H1 (cell line): ENCODE measurements around the gene FGGY. TPM values are rescaled to one million over a fixed set of nuclear protein-coding genes. Genes with fewer than 3 reads are reported as not detected.

Source experiments
- CTCF ChIA-PET: fragments of 300-600 bp; sonication (Branson Sonifier 250); formaldehyde crosslinking; loops from one replicate; lab custom pipeline; 2021; ENCODE audit not compliant: partially characterized antibody; lab: Charles Lee
- POLR2A ChIA-PET: fragments of 300-600 bp; sonication (Branson Sonifier 250); formaldehyde crosslinking; loops from one replicate; lab custom pipeline; 2021; ENCODE audit warnings: inconsistent platforms; ENCODE audit not compliant: partially characterized antibody; lab: Charles Lee
- DNase-seq, 2 experiments: peaks; one replicate each; pipeline versions ENCODE4 v3.0.0 to v3.0.0-alpha.2; 2010 to 2022; ENCODE audit warnings: low spot score in 2 of 2, low read depth in 1 of 2, mixed read lengths in 1 of 2
- FAIRE-seq: peaks from 2 replicates; lab custom pipeline; 2011; peaks lifted over from hg19 to GRCh38; lab: Jason Lieb, UNC
- H2AFZ ChIP-seq: 2 replicates; pipeline ENCODE4 v1.8.1; 2012; ENCODE audit warnings: low read length, inconsistent platforms
- H2AK5ac ChIP-seq: 2 replicates; pipeline ENCODE4 v1.6.1; 2013; ENCODE audit warnings: low read depth, low read length
- H2BK120ac ChIP-seq: replicated peaks from 2 replicates; pipeline ENCODE3; 2013; ENCODE audit warnings: low read depth, low read length, inconsistent platforms
- H2BK12ac ChIP-seq: 2 replicates; pipeline ENCODE4 v1.6.1; 2013; ENCODE audit warnings: low read depth, low read length
- H2BK15ac ChIP-seq: 2 replicates; pipeline ENCODE4 v1.6.1; 2013; ENCODE audit warnings: low read length
- H2BK20ac ChIP-seq: 2 replicates; pipeline ENCODE4 v1.6.1; 2013; ENCODE audit warnings: low read length
- H2BK5ac ChIP-seq: 2 replicates; pipeline ENCODE4 v1.6.1; 2013; ENCODE audit warnings: low read depth, low read length
- H3K14ac ChIP-seq: 2 replicates; pipeline ENCODE4 v1.6.1; 2013; ENCODE audit warnings: inconsistent platforms; ENCODE audit not compliant: insufficient read length
- H3K18ac ChIP-seq: 2 replicates; pipeline ENCODE4 v1.6.1; 2013; ENCODE audit warnings: low read length; ENCODE audit errors: extremely low read depth
- H3K23ac ChIP-seq: 2 replicates; pipeline ENCODE4 v1.6.1; 2013; ENCODE audit warnings: inconsistent platforms; ENCODE audit not compliant: insufficient read length
- H3K23me2 ChIP-seq: 2 replicates; pipeline ENCODE4 v1.6.1; 2013; ENCODE audit warnings: low read depth, low read length
- H3K27ac ChIP-seq: 2 replicates; pipeline ENCODE4 v1.6.1; 2011; ENCODE audit warnings: low read depth, low read length, inconsistent platforms
- H3K27me3 ChIP-seq, 4 experiments: replicated peaks in 1 of 4; 1 replicate in 1 of 4; 2 replicates in 3 of 4; pipeline versions ENCODE4 v1.6.1 to v1.8.1; 2011 to 2013; ENCODE audit warnings: low read length in 3 of 4, mild to moderate bottlenecking in 3 of 4, inconsistent platforms in 2 of 4, mixed read lengths in 2 of 4, moderate library complexity in 1 of 4; ENCODE audit not compliant: control insufficient read depth in 3 of 4, insufficient read depth in 3 of 4; ENCODE audit errors: extremely low read depth in 1 of 4
- H3K36me3 ChIP-seq, 4 experiments: 2 replicates each; pipeline versions ENCODE4 v1.6.1 to v1.8.1; 2011 to 2013; ENCODE audit warnings: mild to moderate bottlenecking in 4 of 4, low read length in 3 of 4, moderate library complexity in 2 of 4, control low read depth in 1 of 4, inconsistent platforms in 1 of 4; ENCODE audit not compliant: insufficient read depth in 4 of 4, control insufficient read depth in 2 of 4
- H3K4ac ChIP-seq: replicated peaks from 2 replicates; pipeline ENCODE3; 2013; ENCODE audit warnings: low read length, low read depth, mixed read lengths, inconsistent platforms; ENCODE audit not compliant: insufficient read length
- H3K4me1 ChIP-seq, 4 experiments: replicated peaks in 1 of 4; 1 replicate in 1 of 4; 2 replicates in 3 of 4; pipeline versions ENCODE4 v1.6.1 to v1.8.1; 2011 to 2013; ENCODE audit warnings: low read length in 3 of 4, inconsistent platforms in 2 of 4, mixed read lengths in 1 of 4; ENCODE audit not compliant: insufficient read depth in 4 of 4, control insufficient read depth in 3 of 4
- H3K4me2 ChIP-seq, 2 experiments: 2 replicates each; pipeline versions ENCODE4 v1.6.1 to v1.8.1; 2011 to 2013; ENCODE audit warnings: low read depth in 2 of 2, low read length in 2 of 2, control low read depth in 1 of 2, inconsistent platforms in 1 of 2, mild to moderate bottlenecking in 1 of 2; ENCODE audit not compliant: insufficient read depth in 1 of 2
- H3K4me3 ChIP-seq, 4 experiments: fragments of 200-600, 300-600 bp in 1 of 4; sonication (generic), shearing (Covaris generic), sonication (Bioruptor Twin) in 1 of 4; 2 replicates each; pipeline versions ENCODE4 v1.5.1 to v1.8.1; 2011 to 2016; ENCODE audit warnings: low read length in 4 of 4, low read depth in 3 of 4, control low read depth in 2 of 4, inconsistent platforms in 2 of 4, mild to moderate bottlenecking in 2 of 4, mixed read lengths in 1 of 4, moderate library complexity in 1 of 4; ENCODE audit not compliant: insufficient read depth in 2 of 4; ENCODE audit errors: extremely low read depth in 1 of 4
- H3K56ac ChIP-seq: replicated peaks from 2 replicates; pipeline ENCODE3; 2013; ENCODE audit warnings: low read depth, mild to moderate bottlenecking, mixed read lengths, low read length, inconsistent platforms; ENCODE audit not compliant: insufficient read length
- H3K79me1 ChIP-seq: 2 replicates; pipeline ENCODE4 v1.6.1; 2013; ENCODE audit warnings: low read depth, low read length, control low read depth
- H3K79me2 ChIP-seq, 2 experiments: 2 replicates each; pipeline versions ENCODE4 v1.6.1 to v1.8.1; 2012 to 2013; ENCODE audit warnings: low read length in 2 of 2, mild to moderate bottlenecking in 2 of 2, inconsistent platforms in 1 of 2; ENCODE audit not compliant: insufficient read depth in 2 of 2, control insufficient read depth in 1 of 2
- H3K9ac ChIP-seq, 4 experiments: replicated peaks in 1 of 4; 1 replicate in 1 of 4; 2 replicates in 3 of 4; pipeline versions ENCODE4 v1.6.1 to v1.8.1; 2011 to 2013; ENCODE audit warnings: low read depth in 3 of 4, low read length in 3 of 4, control low read depth in 2 of 4, mild to moderate bottlenecking in 2 of 4, moderate library complexity in 2 of 4, inconsistent platforms in 1 of 4; ENCODE audit errors: extremely low read depth in 1 of 4
- H3K9me3 ChIP-seq, 2 experiments: 2 replicates each; pipeline versions ENCODE4 v1.6.1 to v1.8.1; 2012 to 2013; ENCODE audit warnings: mild to moderate bottlenecking in 2 of 2, moderate library complexity in 2 of 2, control low read depth in 1 of 2, inconsistent platforms in 1 of 2, low read depth in 1 of 2, low read length in 1 of 2, mixed read lengths in 1 of 2; ENCODE audit not compliant: insufficient read depth in 2 of 2
- H4K20me1 ChIP-seq, 2 experiments: replicated peaks in 1 of 2; 2 replicates each; pipeline versions ENCODE3 to v1.8.1; 2011 to 2013; ENCODE audit warnings: inconsistent platforms in 2 of 2, low read length in 2 of 2, mild to moderate bottlenecking in 1 of 2; ENCODE audit not compliant: insufficient read depth in 2 of 2, control insufficient read depth in 1 of 2
- H4K5ac ChIP-seq: 2 replicates; pipeline ENCODE4 v1.6.1; 2013; ENCODE audit warnings: low read length, low read depth, mixed read lengths, inconsistent platforms; ENCODE audit not compliant: insufficient read length
- H4K8ac ChIP-seq: 2 replicates; pipeline ENCODE4 v1.8.0; 2013; ENCODE audit warnings: mild to moderate bottlenecking, moderate library complexity, low read length, inconsistent platforms; ENCODE audit not compliant: insufficient read depth; ENCODE audit errors: extremely low read depth
- H4K91ac ChIP-seq: replicated peaks from 2 replicates; pipeline ENCODE3; 2013; ENCODE audit warnings: low read length, mixed read lengths, inconsistent platforms; ENCODE audit not compliant: insufficient read length
- BACH1 ChIP-seq: IDR thresholded peaks from 2 replicates; pipeline ENCODE4 v1.6.1; 2012; ENCODE audit warnings: low read length, improper control_type of control experiment
- CBX5 ChIP-seq: fragments of 300-800, 300-1000 bp; sonication (generic); IDR thresholded peaks from 2 replicates; pipeline ENCODE4 v1.7.1; 2016; ENCODE audit warnings: antibody characterized with exemption, low read length, low read depth
- CHD2 ChIP-seq: IDR thresholded peaks from 2 replicates; pipeline ENCODE4 v1.6.1; 2012; ENCODE audit warnings: low read length, improper control_type of control experiment
- CTBP2 ChIP-seq: IDR thresholded peaks from 2 replicates; pipeline ENCODE4 v1.7.0; 2011; ENCODE audit warnings: borderline replicate concordance, mild to moderate bottlenecking, moderate library complexity, mixed read lengths, low read length; ENCODE audit not compliant: insufficient read depth, insufficient read length
- E2F6 ChIP-seq: IDR thresholded peaks from 2 replicates; pipeline ENCODE4 v1.6.1; 2012; ENCODE audit warnings: inconsistent platforms
- EGR1 ChIP-seq: IDR thresholded peaks from 2 replicates; pipeline ENCODE4 v1.6.1; 2011; ENCODE audit warnings: low read depth, low read length, borderline replicate concordance
- EZH2 ChIP-seq: fragments of 200-600 bp; sonication (generic); IDR thresholded peaks from 2 replicates; pipeline ENCODE4 v1.7.1; 2012; ENCODE audit warnings: low read depth, mild to moderate bottlenecking, moderate library complexity, low read length, inconsistent platforms; ENCODE audit not compliant: severe bottlenecking
- HDAC2 ChIP-seq, 2 experiments: fragments of 300-600 bp in 1 of 2; sonication (generic) in 1 of 2; IDR thresholded peaks; 2 replicates each; pipeline ENCODE4 v1.6.1; 2011 to 2012; ENCODE audit warnings: low read depth in 2 of 2, low read length in 2 of 2, mild to moderate bottlenecking in 2 of 2, moderate library complexity in 2 of 2, borderline replicate concordance in 1 of 2, inconsistent platforms in 1 of 2
- NANOG ChIP-seq: IDR thresholded peaks from 2 replicates; pipeline ENCODE4 v1.6.1; 2011; ENCODE audit warnings: low read length, low read depth, mild to moderate bottlenecking, inconsistent platforms; ENCODE audit not compliant: insufficient read depth, poor library complexity, severe bottlenecking
- POU5F1 ChIP-seq: IDR thresholded peaks from 2 replicates; pipeline ENCODE4 v1.6.1; 2011; ENCODE audit warnings: low read depth, mild to moderate bottlenecking, low read length, moderate library complexity
- SP4 ChIP-seq: IDR thresholded peaks from 2 replicates; pipeline ENCODE4 v1.6.1; 2012; ENCODE audit warnings: low read length, inconsistent platforms
- WGBS, 2 experiments: shearing (Covaris generic) in 1 of 2; methylation state at CpG; one replicate each; pipeline versions ENCODE4 v1.1.6 to v1.1.7; 2013 to 2015; ENCODE audit warnings: low lambda C conversion rate in 2 of 2, mixed read lengths in 2 of 2, inconsistent platforms in 1 of 2, low coverage in 1 of 2, missing lambda C conversion rate in 1 of 2; ENCODE audit not compliant: insufficient replicate concordance in 2 of 2, insufficient coverage in 1 of 2, insufficient read length in 1 of 2; ENCODE audit errors: extremely low coverage in 1 of 2, missing lambda C conversion rate in 1 of 2; 5-methylcytosine and 5-hydroxymethylcytosine counted together
- polyA plus RNA-seq, 7 experiments: library from polyadenylated mRNA; depleted of rRNA in 3 of 7; stranded (reverse) in 5 of 7; unstranded in 2 of 7; fragments of >200 nt in 5 of 7; fragments of 200-250 nt in 2 of 7; gene quantifications; 1 replicate in 5 of 7; 2 replicates in 1 of 7; 4 replicates in 1 of 7; pipeline versions ENCODE4 v1.2.1 to v1.2.3, GENCODE V29; 2011 to 2013; ENCODE audit warnings: missing spikeins in 2 of 7, mixed read lengths in 2 of 7
- total RNA-seq: library from RNA; stranded (reverse); fragmentation: NEBNext Ultra II Directional; extraction: Animal tissue kit (Norgen Biotek cat#: 25700); gene quantifications from 2 replicates; pipeline ENCODE4 v1.2.1, GENCODE V29; 2021

FGGY gene
- total and polyA plus RNA-seq, 2 of the 8 experiments (the other 6 are each of a cell fraction or from before 2014, with no cell fraction given) = 10.3 to 12.5 TPM

- no peak overlapping the region for H3K9ac ChIP-seq
- H2AK5ac ChIP-seq = no peak overlapping the region
- H4K20me1 ChIP-seq = no peaks in the 10 kb centered on the region
- no peaks in the 10 kb centered on the region for H3K79me2 ChIP-seq
- H2BK5ac ChIP-seq = no peak overlapping the region
- no peaks in the 10 kb centered on the region for H3K79me1 ChIP-seq
- no peak overlapping the region for H3K23ac ChIP-seq
- no peak overlapping the region for H4K8ac ChIP-seq
- no peak for TF ChIP-seq CTBP2
- TF ChIP-seq EZH2 = no peak
- TF ChIP-seq CBX5 = no peak
- no peak for TF ChIP-seq EGR1
- no peak for TF ChIP-seq HDAC2 (IDR thresholded peaks at IDR 0.05; ENCODE audit: borderline replicate concordance in 1 of 2, low read depth in 2 of 2, low read length in 2 of 2)
- no peak for TF ChIP-seq E2F6
- no peak for TF ChIP-seq SP4
- TF ChIP-seq NANOG = no peak
- no peak for TF ChIP-seq POU5F1
- no peak for TF ChIP-seq CHD2
- TF ChIP-seq BACH1 = no peak
- TF ChIP-seq, all 59 proteins: peak for 0
- Histone ChIP-seq H3K4me2 (no peak overlapping the region), H3K9me3 (no peaks in the 10 kb centered on the region), H4K91ac (no peak overlapping the region), H3K36me3 (no peaks in the 10 kb centered on the region), H3K14ac (no peak overlapping the region), H3K4me1 (no peaks in the 10 kb centered on the region), H3K18ac (no peak overlapping the region), H3K27ac (no peak overlapping the region), H2BK120ac (no peak overlapping the region), H3K27me3 (no peaks in the 10 kb centered on the region), H3K4me3 (no peak overlapping the region), H3K4ac (no peak overlapping the region), H2BK15ac (no peak overlapping the region), H2BK20ac (no peak overlapping the region), H3K56ac (no peak overlapping the region), H4K5ac (no peak overlapping the region), H2AFZ (no peak overlapping the region), H3K23me2 (no peaks in the 10 kb centered on the region), H2BK12ac (no peak overlapping the region)
- FAIRE-seq (no peak), DNase-seq (no peak)
- CTCF ChIA-PET = interaction anchor here (0.6 kb wide), 1 partner anchor 357 kb away, joined by 3 read pairs; no protein-coding TSS in a partner anchor
- POLR2A ChIA-PET = no interaction called here
- 100% methylated on average over 1 of the region's 1 CpG; no CpG with 5 or more reads in 1 of the 2 experiments for WGBS, 2 experiments
Observed at GRCh38 chr1:59482986-59483385, 186.1 kb downstream of the FGGY start.
